ENCODE data around the gene CCS.

GRCh38 chr11:66628061-66628603, 35.1 kb downstream of the CCS start:
- TF ChIP-seq PATZ1 (CRISPR knock-in tag; IDR thresholded peaks at IDR 0.05; ENCODE audit: borderline replicate concordance): no peak
- TF ChIP-seq TCF4 (CRISPR knock-in tag; IDR thresholded peaks at IDR 0.05; ENCODE audit: borderline replicate concordance): no peak
- no peak for TF ChIP-seq ZNF70 (CRISPR knock-in tag; IDR thresholded peaks at IDR 0.05)
- no peak for TF ChIP-seq ZFP30 (CRISPR knock-in tag; IDR thresholded peaks at IDR 0.05)
- TF ChIP-seq ESRRG (CRISPR knock-in tag; IDR thresholded peaks at IDR 0.05): no peak
- TF ChIP-seq, protein P1, sequence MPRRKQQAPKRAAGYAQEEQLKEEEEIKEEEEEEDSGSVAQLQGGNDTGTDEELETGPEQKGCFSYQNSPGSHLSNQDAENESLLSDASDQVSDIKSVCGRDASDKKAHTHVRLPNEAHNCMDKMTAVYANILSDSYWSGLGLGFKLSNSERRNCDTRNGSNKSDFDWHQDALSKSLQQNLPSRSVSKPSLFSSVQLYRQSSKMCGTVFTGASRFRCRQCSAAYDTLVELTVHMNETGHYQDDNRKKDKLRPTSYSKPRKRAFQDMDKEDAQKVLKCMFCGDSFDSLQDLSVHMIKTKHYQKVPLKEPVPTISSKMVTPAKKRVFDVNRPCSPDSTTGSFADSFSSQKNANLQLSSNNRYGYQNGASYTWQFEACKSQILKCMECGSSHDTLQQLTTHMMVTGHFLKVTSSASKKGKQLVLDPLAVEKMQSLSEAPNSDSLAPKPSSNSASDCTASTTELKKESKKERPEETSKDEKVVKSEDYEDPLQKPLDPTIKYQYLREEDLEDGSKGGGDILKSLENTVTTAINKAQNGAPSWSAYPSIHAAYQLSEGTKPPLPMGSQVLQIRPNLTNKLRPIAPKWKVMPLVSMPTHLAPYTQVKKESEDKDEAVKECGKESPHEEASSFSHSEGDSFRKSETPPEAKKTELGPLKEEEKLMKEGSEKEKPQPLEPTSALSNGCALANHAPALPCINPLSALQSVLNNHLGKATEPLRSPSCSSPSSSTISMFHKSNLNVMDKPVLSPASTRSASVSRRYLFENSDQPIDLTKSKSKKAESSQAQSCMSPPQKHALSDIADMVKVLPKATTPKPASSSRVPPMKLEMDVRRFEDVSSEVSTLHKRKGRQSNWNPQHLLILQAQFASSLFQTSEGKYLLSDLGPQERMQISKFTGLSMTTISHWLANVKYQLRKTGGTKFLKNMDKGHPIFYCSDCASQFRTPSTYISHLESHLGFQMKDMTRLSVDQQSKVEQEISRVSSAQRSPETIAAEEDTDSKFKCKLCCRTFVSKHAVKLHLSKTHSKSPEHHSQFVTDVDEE (CRISPR knock-in tag; IDR thresholded peaks at IDR 0.05): no peak
- TF ChIP-seq RARB (CRISPR knock-in tag; IDR thresholded peaks at IDR 0.05): no peak
- TF ChIP-seq ZNF565 (CRISPR knock-in tag; conservative IDR thresholded peaks at IDR 0.05; ENCODE audit: low read depth): no peak
- no peak for TF ChIP-seq ARNTL (CRISPR knock-in tag; IDR thresholded peaks at IDR 0.05; ENCODE audit: borderline replicate concordance, low read depth)
- TF ChIP-seq SNAI2 (CRISPR knock-in tag; IDR thresholded peaks at IDR 0.05): no peak
- TF ChIP-seq ISL1 (CRISPR knock-in tag; IDR thresholded peaks at IDR 0.05): no peak
- TF ChIP-seq ZNF8 (CRISPR knock-in tag; IDR thresholded peaks at IDR 0.05): no peak
- TF ChIP-seq CREB5 (CRISPR knock-in tag; IDR thresholded peaks at IDR 0.05; ENCODE audit: low read depth): no peak
- no peak for TF ChIP-seq ZFP3 (CRISPR knock-in tag; IDR thresholded peaks at IDR 0.05)

Data from SK-N-SH treated with all-trans-retinoic acid at 6 μM for 48 hours (cell line).